ENCODE data around the gene DHX58.

- TF ChIP-seq EZH2 (IDR thresholded peaks at IDR 0.05; ENCODE audit: borderline replicate concordance, low read depth, low read length, poor library complexity, severe bottlenecking), result no peak
- TF ChIP-seq CTCF (conservative IDR thresholded peaks at IDR 0.05; ENCODE audit: low read depth, low read length), result no peak
Measured at GRCh38 chr17:42111265-42111636, 1.3 kb downstream of the DHX58 start.
